Suprapubic skin (tissue), 4 donors: ENCODE results near the gene SLC8A1.

Experiments
- EP300 ChIP-seq: sonication (generic); formaldehyde crosslinking; IDR thresholded peaks from one replicate; pipeline ENCODE4 v1.6.1; 2017; ENCODE audit warnings: antibody characterized with exemption
- POLR2A ChIP-seq, 2 donors: fragments of 450-650 bp; IDR thresholded peaks; one replicate each; pipeline ENCODE4 v1.6.1; 2017; ENCODE audit warnings: antibody characterized with exemption in 2 of 2, mild to moderate bottlenecking in 2 of 2, moderate library complexity in 2 of 2
- POLR2AphosphoS5 ChIP-seq, 3 donors: sonication (generic); formaldehyde crosslinking; IDR thresholded peaks; one replicate each; pipeline ENCODE4 v1.6.1; 2017; ENCODE audit warnings: antibody characterized with exemption in 3 of 3
- TF ChIP-seq, protein P1 (sequence below), 2 donors: fragments of 200-600 bp in 1 of 2; fragments of 450-650 bp in 1 of 2; sonication (generic) in 1 of 2; IDR thresholded peaks; one replicate each; pipeline ENCODE4 v1.5.1; 2016 to 2019; ENCODE audit warnings: antibody characterized with exemption in 2 of 2, mild to moderate bottlenecking in 1 of 2, moderate library complexity in 1 of 2

- TF ChIP-seq, protein P1, sequence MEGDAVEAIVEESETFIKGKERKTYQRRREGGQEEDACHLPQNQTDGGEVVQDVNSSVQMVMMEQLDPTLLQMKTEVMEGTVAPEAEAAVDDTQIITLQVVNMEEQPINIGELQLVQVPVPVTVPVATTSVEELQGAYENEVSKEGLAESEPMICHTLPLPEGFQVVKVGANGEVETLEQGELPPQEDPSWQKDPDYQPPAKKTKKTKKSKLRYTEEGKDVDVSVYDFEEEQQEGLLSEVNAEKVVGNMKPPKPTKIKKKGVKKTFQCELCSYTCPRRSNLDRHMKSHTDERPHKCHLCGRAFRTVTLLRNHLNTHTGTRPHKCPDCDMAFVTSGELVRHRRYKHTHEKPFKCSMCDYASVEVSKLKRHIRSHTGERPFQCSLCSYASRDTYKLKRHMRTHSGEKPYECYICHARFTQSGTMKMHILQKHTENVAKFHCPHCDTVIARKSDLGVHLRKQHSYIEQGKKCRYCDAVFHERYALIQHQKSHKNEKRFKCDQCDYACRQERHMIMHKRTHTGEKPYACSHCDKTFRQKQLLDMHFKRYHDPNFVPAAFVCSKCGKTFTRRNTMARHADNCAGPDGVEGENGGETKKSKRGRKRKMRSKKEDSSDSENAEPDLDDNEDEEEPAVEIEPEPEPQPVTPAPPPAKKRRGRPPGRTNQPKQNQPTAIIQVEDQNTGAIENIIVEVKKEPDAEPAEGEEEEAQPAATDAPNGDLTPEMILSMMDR (IDR thresholded peaks at IDR 0.05): no peak
- TF ChIP-seq EP300: no peak
- TF ChIP-seq POLR2A (IDR thresholded peaks at IDR 0.05): no peak
- no peak for TF ChIP-seq POLR2AphosphoS5 (IDR thresholded peaks at IDR 0.05)
Measured at GRCh38 chr2:40127890-40128557, 323.9 kb downstream of the SLC8A1 start.
